HG03064 (cell line): ENCODE data around the gene HTRA3.

Experiments used
- ATAC-seq: cut with Tn5 transposase; IDR thresholded peaks from one replicate; pipeline ENCODE4 v1.9.1; 2021; ENCODE audit warnings: low read depth; ENCODE audit not compliant: unreplicated experiment

The HTRA3 gene

DNA sequence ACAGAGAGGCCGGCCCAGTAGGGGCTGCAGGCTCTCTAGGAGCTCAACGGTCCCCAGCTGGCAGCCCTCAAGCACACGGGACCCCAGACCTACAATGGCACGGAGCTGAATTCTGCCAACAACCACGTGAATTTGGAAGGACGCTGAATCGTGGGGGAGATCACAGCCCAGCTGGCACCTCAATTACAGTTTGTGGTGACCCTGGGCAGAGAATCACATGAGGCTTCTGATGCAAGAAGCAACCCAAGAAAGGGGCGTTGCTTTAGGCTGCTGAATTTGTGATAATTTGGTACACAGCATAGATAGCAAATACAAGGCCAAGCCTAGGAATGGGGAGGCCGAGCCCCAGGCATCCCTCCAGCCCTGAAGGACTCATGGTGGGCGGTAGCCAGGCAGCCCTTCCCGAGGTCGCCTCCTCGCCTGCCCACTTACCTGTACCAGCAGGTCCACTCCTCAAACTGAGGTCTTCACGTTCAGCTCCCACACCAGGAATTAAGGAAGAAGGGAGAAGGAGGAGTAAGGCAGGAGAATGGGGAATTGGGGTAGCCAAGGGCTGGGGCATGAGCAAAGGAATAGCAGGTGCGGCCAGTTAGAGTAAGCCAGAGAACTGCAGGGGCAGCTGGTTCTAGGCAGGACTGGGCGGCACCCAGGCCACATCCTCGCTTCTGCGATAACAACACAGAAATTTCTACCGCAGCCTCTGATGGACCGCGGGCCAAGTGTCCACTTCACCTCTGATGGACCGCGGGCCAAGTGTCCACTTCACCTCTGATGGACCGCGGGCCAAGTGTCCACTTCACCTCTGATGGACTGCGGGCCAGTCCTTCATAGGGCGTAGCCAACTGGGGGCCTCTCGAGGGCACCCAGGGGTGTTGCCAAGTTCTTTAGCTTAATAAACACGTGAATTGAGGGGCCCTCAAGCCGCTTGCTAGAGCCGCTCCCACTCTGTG, 23.4 kb upstream of the HTRA3 start:
- ATAC-seq: no peak

DNA sequence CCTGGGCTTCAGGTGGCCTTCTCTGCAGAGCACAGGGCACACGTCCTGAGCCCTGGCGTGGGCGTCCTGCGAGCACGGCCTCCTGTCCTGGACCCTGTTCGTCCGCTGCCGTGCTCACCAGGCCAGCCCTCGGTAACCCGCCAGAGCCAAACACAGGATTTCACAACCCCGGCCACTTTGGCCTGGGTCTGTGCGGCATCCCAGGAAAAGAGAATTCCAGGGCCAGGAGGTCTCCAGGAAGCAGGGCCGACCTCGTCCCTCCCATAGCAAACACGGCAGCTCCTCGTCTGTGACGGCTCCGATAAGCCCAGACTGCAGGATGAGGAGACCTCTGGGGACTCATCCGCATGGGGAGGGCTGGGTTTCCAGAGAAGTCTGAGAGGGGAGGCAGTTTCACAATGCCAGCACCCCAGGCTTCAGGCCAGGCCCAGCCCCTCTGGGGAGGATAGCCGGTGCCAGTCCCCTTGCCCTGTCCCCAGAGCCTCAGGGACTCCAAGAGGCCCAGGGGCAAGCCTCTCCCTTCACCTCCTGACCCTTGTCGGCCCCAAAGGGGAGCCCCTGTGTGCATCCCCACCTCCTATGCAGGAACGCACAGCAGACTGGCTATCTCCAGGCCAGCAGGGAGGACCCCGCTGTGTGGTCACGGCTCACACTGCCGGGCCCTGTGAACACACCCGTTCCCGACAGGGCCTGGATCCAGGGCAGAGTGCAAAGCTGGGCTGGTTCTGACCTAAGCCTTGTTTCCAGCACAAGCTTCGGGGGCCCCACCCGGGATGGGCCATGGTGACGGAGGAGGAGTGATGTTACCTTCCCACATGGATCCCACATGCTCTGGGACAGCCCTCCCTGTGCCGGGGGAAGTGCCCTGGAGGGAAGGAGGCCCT, 22.3 kb upstream of the HTRA3 start:
- no peak for ATAC-seq

GRCh38 chr4:8248091-8248490, 21.5 kb upstream of the HTRA3 start:
- no peak for ATAC-seq

DNA sequence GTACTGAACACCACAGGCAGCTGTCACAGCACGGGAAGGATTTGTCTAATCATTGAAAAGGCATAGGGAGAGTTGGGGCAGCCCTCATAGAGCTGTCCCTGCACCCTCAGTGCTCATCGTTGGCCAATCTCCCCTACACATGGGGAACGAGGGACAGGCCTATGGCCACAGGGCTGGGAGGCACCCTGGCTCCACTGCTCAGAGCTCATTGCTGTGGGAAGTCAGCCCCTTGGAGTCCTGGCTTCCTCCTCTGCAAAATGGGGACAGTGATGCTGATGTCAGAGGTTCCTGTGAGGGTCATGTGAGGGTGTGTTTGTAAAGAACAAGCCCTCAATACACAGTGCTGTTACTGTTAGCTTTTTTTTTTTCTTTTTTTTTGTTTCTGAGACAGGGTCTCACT, 19.3 kb upstream of the HTRA3 start:
- no peak for ATAC-seq

- no peak for ATAC-seq
These were observed 18.9 kb upstream of the HTRA3 start for GRCh38 chr4:8250637-8251036.

DNA sequence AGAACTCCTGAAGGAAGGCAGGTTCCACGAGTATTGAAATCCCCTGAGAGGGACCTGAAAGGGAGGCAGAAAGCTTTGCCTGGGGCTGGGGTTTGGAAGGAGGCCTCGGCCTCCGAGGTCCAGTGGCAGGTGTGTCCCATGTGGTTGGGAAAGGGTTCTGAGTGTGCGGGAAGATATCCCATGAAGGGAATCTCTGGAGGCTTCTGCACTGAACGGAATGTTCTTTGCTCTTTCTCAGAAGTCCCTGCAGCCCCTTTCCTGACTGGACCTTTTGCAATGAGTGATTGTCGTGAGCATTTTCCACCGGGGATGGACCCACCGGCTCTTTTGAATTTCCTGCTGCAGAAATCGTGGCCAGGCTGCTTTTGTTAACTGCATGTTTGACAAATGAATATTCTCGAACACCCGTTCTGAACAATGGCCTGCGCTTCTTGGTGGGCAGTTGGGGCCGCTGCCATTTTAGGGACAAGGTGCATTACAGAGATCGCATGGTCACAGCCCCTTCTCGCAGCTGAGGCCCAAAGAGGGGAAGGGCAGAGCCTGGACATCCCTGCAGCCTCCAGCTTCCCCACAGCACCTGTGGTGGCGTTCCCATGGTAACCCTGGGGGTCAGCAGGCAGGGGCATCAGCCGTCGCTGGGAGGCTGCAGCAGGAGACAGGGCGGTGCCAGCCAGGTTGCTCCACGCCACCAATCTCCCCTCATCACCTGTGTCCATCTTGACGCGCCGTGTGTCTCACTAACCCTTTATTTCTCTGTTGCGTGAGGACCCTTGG, 18.3 kb upstream of the HTRA3 start:
- ATAC-seq: no peak

- ATAC-seq: no peak
These were observed 17.0 kb upstream of the HTRA3 start for GRCh38 chr4:8252301-8253173.

DNA sequence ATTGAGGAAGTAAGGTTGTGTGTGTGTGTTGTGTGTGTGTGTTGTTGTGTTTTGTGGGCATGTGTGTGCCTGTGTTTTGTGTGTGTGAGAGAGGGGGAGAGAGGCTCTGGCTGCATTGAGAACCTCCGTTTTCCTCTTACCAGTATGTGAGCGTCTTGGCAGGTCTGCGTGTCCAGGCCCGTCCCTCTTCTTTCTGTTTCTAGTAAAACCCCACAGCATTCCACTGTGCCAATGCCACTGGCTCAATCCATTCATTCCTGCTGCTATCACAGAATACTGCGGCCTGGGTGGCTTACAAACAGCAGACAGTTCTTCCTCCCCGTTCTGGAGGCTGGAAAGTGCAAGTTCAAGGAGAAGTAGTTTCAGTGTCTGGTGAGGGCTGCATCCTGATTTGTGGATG, 15.5 kb upstream of the HTRA3 start:
- ATAC-seq: no peak

GRCh38 chr4:8255698-8256441, 13.7 kb upstream of the HTRA3 start:
- ATAC-seq: no peak

GRCh38 chr4:8257854-8258253, 11.7 kb upstream of the HTRA3 start:
- no peak for ATAC-seq

- no peak for ATAC-seq
These were observed 10.9 kb upstream of the HTRA3 start for GRCh38 chr4:8258552-8259212.

GRCh38 chr4:8259743-8260430, 9.7 kb upstream of the HTRA3 start:
- ATAC-seq: no peak

GRCh38 chr4:8260656-8261111, 8.9 kb upstream of the HTRA3 start:
- ATAC-seq: no peak

DNA sequence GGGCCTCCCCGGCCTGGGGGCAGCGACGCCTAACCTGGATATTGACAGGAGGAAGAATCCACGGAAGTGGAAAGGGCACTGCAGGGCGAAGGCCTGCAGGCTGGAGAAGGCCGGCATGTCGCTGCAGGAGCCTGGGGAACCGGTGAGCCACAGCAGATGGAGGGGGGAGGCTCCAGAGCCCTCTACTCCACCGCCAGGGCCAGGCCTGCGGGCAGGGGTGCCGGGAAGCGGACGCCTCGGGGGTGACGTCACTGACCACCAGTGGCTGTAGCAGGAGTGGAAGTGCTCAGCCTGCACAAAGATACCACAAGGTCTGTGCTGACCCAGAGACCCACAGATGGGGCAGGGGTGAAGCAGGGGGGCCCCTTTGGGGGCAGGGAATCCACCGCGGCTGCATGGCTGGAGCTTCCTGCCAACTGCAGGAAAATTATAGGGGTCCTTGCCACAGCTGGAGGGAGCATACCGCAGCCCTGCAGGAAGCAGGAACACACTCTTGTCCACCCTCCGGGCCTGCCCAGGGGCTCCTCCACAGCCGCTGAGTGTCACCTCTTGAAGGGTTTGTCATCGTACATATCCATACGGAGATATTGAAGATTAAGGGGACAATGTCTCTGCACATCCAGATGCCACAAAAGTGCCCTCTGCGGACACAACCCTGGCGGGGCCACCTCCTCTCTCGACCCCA, 7.6 kb upstream of the HTRA3 start:
- ATAC-seq: no peak

GRCh38 chr4:8262637-8263322, 6.8 kb upstream of the HTRA3 start:
- no peak for ATAC-seq

GRCh38 chr4:8263397-8263796, 6.2 kb upstream of the HTRA3 start:
- no peak for ATAC-seq

DNA sequence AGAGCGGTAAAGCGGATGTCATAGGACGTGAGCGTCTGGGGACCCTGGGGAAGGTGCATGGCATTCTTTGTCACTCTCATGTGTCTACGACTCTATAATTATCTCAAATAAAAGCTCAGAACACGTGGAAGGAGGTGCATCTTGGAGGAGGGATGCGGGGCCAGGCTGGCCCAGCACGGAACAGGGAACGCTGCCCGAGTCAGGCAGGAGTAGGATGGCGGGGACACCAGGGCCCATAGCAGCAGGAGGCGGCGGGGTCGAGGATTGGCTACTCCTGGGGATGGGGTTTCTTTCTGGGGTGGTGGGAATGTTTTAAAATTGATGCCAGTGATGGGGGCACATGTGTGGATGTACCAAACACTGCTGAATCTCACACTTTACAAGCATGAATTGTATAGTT, 5.4 kb upstream of the HTRA3 start:
- no peak for ATAC-seq
